ENCODE measurements around the gene C1QTNF9.
"Not testable (repeated sequence)": the region's sequence is repeated elsewhere in the genome, so short reads cannot be mapped to it uniquely, and the experiment has no call there.

C1QTNF9 gene

GRCh38 chr13:24282256-24282655, 27.1 kb upstream of the C1QTNF9 start:
- no peak for DNase-seq (ENCODE audit: low read depth)

- no peak for DNase-seq (ENCODE audit: low read depth)
Measured at GRCh38 chr13:24284889-24285565, 24.4 kb upstream of the C1QTNF9 start.

- no peak for DNase-seq (ENCODE audit: low read depth)
Measured at GRCh38 chr13:24286624-24287023, 22.8 kb upstream of the C1QTNF9 start.

- no peak for DNase-seq (ENCODE audit: low read depth)
Measured at GRCh38 chr13:24287748-24288287, 21.6 kb upstream of the C1QTNF9 start.

GRCh38 chr13:24288870-24289269, 20.5 kb upstream of the C1QTNF9 start:
- no peak for DNase-seq (ENCODE audit: low read depth)

GRCh38 chr13:24290280-24290932, 19.0 kb upstream of the C1QTNF9 start:
- no peak for DNase-seq (ENCODE audit: low read depth)

GRCh38 chr13:24292481-24292880, 16.9 kb upstream of the C1QTNF9 start:
- DNase-seq (ENCODE audit: low read depth) = no peak

GRCh38 chr13:24293746-24294145, 15.6 kb upstream of the C1QTNF9 start:
- DNase-seq (ENCODE audit: low read depth) = no peak

GRCh38 chr13:24299488-24300114, 9.8 kb upstream of the C1QTNF9 start:
- no peak for DNase-seq (ENCODE audit: low read depth)

GRCh38 chr13:24301434-24301833, 7.9 kb upstream of the C1QTNF9 start:
- DNase-seq (ENCODE audit: low read depth) = no peak

- DNase-seq (ENCODE audit: low read depth) = no peak
Measured at GRCh38 chr13:24301911-24302310, 7.5 kb upstream of the C1QTNF9 start.

GRCh38 chr13:24304620-24305019, 4.8 kb upstream of the C1QTNF9 start:
- DNase-seq (ENCODE audit: low read depth) = no peak

GRCh38 chr13:24306632-24307031, 2.7 kb upstream of the C1QTNF9 start:
- no peak for DNase-seq (ENCODE audit: low read depth)

GRCh38 chr13:24307211-24308067, 1.9 kb upstream of the C1QTNF9 start:
- DNase-seq (ENCODE audit: low read depth) = no peak

GRCh38 chr13:24308068-24308445, 1.3 kb upstream of the C1QTNF9 start:
- DNase-seq (ENCODE audit: low read depth) = no peak

- DNase-seq (ENCODE audit: low read depth) = no peak
Measured at GRCh38 chr13:24308488-24309020, 826 bp upstream of the C1QTNF9 start.

GRCh38 chr13:24313439-24313838, 4.1 kb downstream of the C1QTNF9 start:
- no peak for DNase-seq (ENCODE audit: low read depth)

- not testable (repeated sequence) for DNase-seq (ENCODE audit: low read depth)
Measured at GRCh38 chr13:24317835-24318234, 8.5 kb downstream of the C1QTNF9 start.

- not testable (repeated sequence) for DNase-seq (ENCODE audit: low read depth)
Measured at GRCh38 chr13:24318878-24319277, 9.5 kb downstream of the C1QTNF9 start.

- DNase-seq (ENCODE audit: low read depth) = not testable (repeated sequence)
Measured at GRCh38 chr13:24319641-24320040, 10.3 kb downstream of the C1QTNF9 start.

- not testable (repeated sequence) for DNase-seq (ENCODE audit: low read depth)
Measured at GRCh38 chr13:24321416-24321815, 12.0 kb downstream of the C1QTNF9 start.

- DNase-seq (ENCODE audit: low read depth) = not testable (repeated sequence)
Measured at GRCh38 chr13:24322470-24322869, 13.1 kb downstream of the C1QTNF9 start.
